ENCODE measurements around the gene TWSG1. TPM values are rescaled to one million over a fixed set of nuclear protein-coding genes. Genes with fewer than 3 reads are reported as not detected.

TWSG1 gene
- total and polyA plus RNA-seq, 2 of the 13 experiments (the other 11 are each of a cell fraction or from before 2014, with no cell fraction given) = 6.6 to 9.4 TPM

DNA sequence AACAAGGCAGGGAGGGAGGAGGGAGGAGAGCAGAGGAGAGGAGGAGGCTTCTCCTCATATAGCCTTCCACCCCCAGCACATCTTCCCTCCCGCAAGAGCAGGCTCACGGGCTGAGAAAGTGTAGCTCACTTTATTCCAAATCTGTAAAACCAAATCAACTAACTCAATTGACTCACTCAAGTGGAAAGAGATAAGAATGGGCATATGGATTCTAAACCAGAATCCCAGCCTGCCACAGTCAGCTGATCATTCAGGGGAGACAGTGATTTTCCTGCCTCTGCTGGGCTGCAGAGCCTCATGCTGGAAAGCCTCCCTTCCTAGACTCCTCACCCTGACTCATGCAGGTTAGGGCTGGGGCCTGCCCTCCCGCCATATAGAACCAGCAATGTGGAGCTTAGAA is 4.2 kb upstream of the TWSG1 start:
- intact Hi-C loops (cut with micrococcal nuclease; ENCODE audit: unreplicated experiment) (loop anchor here (10.0 kb wide), 2 partner anchors 106 to 256 kb away; no protein-coding TSS in a partner anchor), in situ Hi-C loops (cut with HindIII; ENCODE audit: extremely low pct_ligation_motif_present, low pct_unique_long_range_greater_than_20kb) (loop anchor here (5.0 to 25.0 kb wide), 2 partner anchors 147 to 268 kb away; partner anchors contain the start of gene RALBP1)
- peaks cover 0 to 3% of the 10 kb centered on the region in 2 experiments; a peak in 2 of 5 replicates for H3K27me3 ChIP-seq (ENCODE audit: control insufficient read depth in 1 of 2, insufficient read depth in 2 of 2, low read length in 2 of 2)
- H3K36me3 ChIP-seq (replicated peaks in 1 of 2; ENCODE audit: control insufficient read depth in 1 of 2, insufficient read depth in 2 of 2, low read length in 2 of 2) = no peaks in the 10 kb centered on the region
- no peak overlapping the region for H3K27ac ChIP-seq (ENCODE audit: extremely low read length, insufficient read depth, low read length)
- ChIA-PET POLR2A (no interaction called here), CTCF (ENCODE audit: low intra/inter-chr PET ratio, low total read pairs) (no interaction called here)
- FAIRE-seq = no peak
- DNase-seq (ENCODE audit: low spot score) = no peak
- H4K20me1 ChIP-seq (ENCODE audit: insufficient read depth, low read length) = no peaks in the 10 kb centered on the region
- H3K4me1 ChIP-seq (ENCODE audit: insufficient read depth, low read length) = peaks cover 14% of the 10 kb centered on the region
- ATAC-seq = no peak
- no peak overlapping the region for H3K9ac ChIP-seq (ENCODE audit: insufficient read depth, low read depth, low read length)
- H3K4me2 ChIP-seq (ENCODE audit: low read depth, low read length) = no peak overlapping the region
- no peaks in the 10 kb centered on the region for H3K79me2 ChIP-seq (ENCODE audit: insufficient read depth, low read length)
- no TSS peak for BruUV-seq (replicated peaks)
- H3K9me3 ChIP-seq (ENCODE audit: low read length) = no peaks in the 10 kb centered on the region
- H2AFZ ChIP-seq (ENCODE audit: low read length) = no peak overlapping the region
- no peak overlapping the region for H3K4me3 ChIP-seq (replicated peaks in 1 of 3; ENCODE audit: insufficient read depth in 1 of 3, low read depth in 2 of 3, low read length in 3 of 3)
- WGBS (ENCODE audit: low lambda C conversion rate) = 64% methylated on average over 3 of the region's 3 CpGs
- TF ChIP-seq PAX8 (CRISPR knock-in tag; IDR thresholded peaks at IDR 0.05; ENCODE audit: borderline replicate concordance) = no peak
- TF ChIP-seq ZNF619 (CRISPR knock-in tag; IDR thresholded peaks at IDR 0.05) = no peak
- TF ChIP-seq SALL2 (CRISPR knock-in tag; IDR thresholded peaks at IDR 0.05) = no peak
- TF ChIP-seq ZNF567 (CRISPR knock-in tag; IDR thresholded peaks at IDR 0.05; ENCODE audit: borderline replicate concordance) = no peak
- TF ChIP-seq, protein P1, sequence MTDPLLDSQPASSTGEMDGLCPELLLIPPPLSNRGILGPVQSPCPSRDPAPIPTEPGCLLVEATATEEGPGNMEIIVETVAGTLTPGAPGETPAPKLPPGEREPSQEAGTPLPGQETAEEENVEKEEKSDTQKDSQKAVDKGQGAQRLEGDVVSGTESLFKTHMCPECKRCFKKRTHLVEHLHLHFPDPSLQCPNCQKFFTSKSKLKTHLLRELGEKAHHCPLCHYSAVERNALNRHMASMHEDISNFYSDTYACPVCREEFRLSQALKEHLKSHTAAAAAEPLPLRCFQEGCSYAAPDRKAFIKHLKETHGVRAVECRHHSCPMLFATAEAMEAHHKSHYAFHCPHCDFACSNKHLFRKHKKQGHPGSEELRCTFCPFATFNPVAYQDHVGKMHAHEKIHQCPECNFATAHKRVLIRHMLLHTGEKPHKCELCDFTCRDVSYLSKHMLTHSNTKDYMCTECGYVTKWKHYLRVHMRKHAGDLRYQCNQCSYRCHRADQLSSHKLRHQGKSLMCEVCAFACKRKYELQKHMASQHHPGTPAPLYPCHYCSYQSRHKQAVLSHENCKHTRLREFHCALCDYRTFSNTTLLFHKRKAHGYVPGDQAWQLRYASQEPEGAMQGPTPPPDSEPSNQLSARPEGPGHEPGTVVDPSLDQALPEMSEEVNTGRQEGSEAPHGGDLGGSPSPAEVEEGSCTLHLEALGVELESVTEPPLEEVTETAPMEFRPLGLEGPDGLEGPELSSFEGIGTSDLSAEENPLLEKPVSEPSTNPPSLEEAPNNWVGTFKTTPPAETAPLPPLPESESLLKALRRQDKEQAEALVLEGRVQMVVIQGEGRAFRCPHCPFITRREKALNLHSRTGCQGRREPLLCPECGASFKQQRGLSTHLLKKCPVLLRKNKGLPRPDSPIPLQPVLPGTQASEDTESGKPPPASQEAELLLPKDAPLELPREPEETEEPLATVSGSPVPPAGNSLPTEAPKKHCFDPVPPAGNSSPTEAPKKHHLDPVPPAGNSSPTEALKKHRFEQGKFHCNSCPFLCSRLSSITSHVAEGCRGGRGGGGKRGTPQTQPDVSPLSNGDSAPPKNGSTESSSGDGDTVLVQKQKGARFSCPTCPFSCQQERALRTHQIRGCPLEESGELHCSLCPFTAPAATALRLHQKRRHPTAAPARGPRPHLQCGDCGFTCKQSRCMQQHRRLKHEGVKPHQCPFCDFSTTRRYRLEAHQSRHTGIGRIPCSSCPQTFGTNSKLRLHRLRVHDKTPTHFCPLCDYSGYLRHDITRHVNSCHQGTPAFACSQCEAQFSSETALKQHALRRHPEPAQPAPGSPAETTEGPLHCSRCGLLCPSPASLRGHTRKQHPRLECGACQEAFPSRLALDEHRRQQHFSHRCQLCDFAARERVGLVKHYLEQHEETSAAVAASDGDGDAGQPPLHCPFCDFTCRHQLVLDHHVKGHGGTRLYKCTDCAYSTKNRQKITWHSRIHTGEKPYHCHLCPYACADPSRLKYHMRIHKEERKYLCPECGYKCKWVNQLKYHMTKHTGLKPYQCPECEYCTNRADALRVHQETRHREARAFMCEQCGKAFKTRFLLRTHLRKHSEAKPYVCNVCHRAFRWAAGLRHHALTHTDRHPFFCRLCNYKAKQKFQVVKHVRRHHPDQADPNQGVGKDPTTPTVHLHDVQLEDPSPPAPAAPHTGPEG (CRISPR knock-in tag; IDR thresholded peaks at IDR 0.05) = no peak
- TF ChIP-seq ZEB1 (IDR thresholded peaks at IDR 0.05; ENCODE audit: insufficient replicate concordance, low read depth) = no peak
- TF ChIP-seq, protein P2, sequence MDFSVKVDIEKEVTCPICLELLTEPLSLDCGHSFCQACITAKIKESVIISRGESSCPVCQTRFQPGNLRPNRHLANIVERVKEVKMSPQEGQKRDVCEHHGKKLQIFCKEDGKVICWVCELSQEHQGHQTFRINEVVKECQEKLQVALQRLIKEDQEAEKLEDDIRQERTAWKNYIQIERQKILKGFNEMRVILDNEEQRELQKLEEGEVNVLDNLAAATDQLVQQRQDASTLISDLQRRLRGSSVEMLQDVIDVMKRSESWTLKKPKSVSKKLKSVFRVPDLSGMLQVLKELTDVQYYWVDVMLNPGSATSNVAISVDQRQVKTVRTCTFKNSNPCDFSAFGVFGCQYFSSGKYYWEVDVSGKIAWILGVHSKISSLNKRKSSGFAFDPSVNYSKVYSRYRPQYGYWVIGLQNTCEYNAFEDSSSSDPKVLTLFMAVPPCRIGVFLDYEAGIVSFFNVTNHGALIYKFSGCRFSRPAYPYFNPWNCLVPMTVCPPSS (IDR thresholded peaks at IDR 0.05) = no peak
- TF ChIP-seq, protein P3, sequence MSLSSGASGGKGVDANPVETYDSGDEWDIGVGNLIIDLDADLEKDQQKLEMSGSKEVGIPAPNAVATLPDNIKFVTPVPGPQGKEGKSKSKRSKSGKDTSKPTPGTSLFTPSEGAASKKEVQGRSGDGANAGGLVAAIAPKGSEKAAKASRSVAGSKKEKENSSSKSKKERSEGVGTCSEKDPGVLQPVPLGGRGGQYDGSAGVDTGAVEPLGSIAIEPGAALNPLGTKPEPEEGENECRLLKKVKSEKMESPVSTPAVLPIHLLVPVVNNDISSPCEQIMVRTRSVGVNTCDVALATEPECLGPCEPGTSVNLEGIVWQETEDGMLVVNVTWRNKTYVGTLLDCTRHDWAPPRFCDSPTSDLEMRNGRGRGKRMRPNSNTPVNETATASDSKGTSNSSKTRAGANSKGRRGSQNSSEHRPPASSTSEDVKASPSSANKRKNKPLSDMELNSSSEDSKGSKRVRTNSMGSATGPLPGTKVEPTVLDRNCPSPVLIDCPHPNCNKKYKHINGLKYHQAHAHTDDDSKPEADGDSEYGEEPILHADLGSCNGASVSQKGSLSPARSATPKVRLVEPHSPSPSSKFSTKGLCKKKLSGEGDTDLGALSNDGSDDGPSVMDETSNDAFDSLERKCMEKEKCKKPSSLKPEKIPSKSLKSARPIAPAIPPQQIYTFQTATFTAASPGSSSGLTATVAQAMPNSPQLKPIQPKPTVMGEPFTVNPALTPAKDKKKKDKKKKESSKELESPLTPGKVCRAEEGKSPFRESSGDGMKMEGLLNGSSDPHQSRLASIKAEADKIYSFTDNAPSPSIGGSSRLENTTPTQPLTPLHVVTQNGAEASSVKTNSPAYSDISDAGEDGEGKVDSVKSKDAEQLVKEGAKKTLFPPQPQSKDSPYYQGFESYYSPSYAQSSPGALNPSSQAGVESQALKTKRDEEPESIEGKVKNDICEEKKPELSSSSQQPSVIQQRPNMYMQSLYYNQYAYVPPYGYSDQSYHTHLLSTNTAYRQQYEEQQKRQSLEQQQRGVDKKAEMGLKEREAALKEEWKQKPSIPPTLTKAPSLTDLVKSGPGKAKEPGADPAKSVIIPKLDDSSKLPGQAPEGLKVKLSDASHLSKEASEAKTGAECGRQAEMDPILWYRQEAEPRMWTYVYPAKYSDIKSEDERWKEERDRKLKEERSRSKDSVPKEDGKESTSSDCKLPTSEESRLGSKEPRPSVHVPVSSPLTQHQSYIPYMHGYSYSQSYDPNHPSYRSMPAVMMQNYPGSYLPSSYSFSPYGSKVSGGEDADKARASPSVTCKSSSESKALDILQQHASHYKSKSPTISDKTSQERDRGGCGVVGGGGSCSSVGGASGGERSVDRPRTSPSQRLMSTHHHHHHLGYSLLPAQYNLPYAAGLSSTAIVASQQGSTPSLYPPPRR (CRISPR knock-in tag; IDR thresholded peaks at IDR 0.05; ENCODE audit: borderline replicate concordance) = no peak
- TF ChIP-seq TP53 (CRISPR knock-in tag; conservative IDR thresholded peaks at IDR 0.05) = no peak
- TF ChIP-seq ZKSCAN8 (CRISPR knock-in tag; IDR thresholded peaks at IDR 0.05; ENCODE audit: borderline replicate concordance) = no peak
- TF ChIP-seq NFE2L2 (IDR thresholded peaks at IDR 0.05; ENCODE audit: low read length) = no peak

Measured in HepG2 (cell line).